ENCODE data around the gene C10orf67.
A peak's percentile ranks its signal among the peaks of the same experiment; 100 is the strongest.
"Not testable (repeated sequence)": the region's sequence is repeated elsewhere in the genome, so short reads cannot be mapped to it uniquely, and the experiment has no call there.

C10orf67 gene

DNA sequence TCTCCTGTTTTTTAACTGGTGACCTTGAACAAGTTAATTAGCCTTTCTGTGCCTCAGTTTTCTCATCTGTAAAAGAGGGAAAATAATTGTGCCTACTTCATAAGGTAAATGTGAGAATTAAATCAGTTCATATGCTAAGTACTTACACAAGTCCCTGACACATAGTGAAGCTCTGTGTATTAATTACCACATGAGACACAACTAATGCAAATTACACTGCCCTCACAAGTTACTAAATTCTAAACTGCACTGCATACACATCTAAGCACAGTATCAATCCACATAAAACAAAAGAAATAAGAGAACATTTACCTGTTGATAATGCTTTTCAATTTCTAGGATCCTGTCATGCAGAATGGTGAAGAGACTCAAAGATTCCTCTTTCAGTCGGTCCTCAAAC is 22.5 kb downstream of the C10orf67 start:
- DNase-seq: no peak

DNA sequence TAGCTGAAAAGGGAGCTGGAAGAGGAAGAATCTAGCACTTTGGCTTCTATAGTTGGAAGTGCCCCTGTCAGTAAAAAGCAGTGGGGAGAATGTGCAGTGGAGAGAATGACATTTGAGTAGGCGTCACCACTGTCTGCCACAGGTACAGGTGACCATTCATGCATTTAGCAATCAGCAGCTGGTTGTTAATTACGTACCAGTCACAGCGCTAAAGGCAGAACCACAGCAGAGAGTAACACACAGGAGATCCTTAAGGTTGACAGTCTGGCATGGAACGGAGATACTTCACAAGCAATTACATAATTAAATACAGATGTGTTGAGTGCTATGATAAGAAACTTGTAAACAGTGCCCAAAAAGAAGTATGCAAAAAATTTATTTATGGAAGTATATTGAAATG is 24.8 kb downstream of the C10orf67 start:
- no peak for DNase-seq

DNA sequence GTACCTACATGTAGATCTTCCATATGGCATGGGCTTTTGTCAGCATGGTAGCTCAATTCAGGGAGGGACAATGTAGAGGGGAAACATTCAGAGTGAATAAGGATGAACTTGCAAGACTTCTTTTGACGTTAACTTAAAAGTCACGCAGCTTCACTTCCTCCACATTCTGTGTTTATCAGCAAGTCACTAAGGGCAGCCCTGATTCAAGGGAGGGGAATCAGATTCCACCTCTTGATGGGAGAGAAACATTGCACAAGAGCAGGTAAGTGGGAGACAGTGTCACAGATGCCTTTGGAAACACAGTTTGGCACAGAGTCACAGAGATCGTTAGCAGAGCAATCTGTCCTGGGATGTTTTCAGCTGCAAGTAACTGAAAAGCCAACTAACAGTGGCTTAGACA is 26.2 kb downstream of the C10orf67 start:
- no peak for DNase-seq

DNA sequence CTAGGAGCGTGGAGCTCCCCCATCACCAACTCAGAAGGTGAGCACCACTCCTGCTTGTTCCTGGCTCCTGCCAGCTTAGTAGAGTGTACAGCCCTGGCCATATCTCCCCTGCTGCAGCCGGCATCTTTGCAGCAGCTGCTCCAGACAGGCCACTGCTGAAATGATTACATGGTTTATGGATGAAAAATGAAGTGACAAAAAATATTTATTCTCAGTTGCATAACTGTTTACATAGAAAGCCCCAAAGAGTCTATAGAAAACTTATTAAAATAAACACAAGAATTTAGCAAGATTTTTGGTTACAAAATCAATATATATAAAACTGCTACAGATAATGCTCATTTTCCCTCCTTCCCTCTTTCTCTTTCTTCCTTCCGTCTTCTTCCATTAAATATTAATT is 27.2 kb downstream of the C10orf67 start:
- DNase-seq: no peak

DNA sequence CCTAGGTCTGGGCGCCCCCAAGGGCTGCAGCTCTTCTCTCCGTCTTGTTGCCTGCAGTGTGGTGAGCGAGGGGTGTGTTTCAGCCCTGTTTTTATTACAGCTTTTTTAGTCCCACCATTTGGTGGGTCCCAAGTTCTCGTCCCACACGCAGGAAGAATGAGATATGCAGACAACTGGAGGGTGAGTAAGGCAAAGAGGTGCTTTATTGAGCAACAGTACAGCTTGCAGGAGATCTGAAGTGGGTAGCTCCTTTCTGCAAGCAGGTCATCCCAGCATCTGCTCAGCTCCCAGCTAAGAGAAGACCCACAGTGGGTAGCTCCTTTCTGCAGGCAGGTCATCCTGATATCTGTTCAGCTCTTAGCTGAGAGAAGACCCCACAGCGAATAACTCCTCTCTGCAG is 28.2 kb downstream of the C10orf67 start:
- no peak for DNase-seq

DNA sequence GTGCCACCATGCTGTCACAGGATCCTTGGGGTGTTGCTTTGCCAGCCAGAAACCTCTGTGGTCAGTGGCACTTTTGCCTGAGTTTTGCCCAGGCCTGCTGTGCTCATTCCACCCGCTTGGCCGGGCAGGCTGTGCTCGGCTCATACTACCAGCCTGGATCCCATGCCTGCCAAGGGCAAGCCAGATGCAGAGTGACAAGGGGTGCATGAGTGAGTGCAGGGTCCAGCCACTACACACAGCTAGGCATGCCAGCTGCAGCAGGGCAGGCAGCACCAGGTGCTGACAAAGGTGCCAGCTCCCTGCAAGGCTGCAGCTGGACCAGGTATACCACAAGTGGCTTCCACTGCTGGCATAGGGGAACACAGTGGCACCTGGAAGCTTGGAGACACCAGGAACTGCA is 28.6 kb downstream of the C10orf67 start:
- DNase-seq: no peak

DNA sequence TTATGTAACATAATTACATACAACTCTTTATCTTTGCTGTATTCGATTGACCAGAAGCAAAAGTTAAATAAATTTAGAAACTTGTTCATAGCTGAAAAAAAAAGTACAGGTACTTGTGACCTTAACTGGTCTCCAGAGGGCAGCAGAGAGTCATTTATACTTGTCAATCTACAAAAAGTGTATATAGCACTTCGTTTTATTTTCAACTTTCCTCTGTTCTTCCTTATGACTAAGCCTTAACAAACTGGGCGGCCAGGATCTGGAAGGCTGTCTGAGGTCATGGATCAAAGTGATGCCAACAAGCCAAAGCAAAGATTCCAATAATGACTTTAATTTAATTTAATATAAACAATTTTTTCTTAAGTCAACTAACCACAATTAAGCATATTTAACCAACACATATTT is 29.8 kb downstream of the C10orf67 start:
- DNase-seq: peak; percentile 82

DNA sequence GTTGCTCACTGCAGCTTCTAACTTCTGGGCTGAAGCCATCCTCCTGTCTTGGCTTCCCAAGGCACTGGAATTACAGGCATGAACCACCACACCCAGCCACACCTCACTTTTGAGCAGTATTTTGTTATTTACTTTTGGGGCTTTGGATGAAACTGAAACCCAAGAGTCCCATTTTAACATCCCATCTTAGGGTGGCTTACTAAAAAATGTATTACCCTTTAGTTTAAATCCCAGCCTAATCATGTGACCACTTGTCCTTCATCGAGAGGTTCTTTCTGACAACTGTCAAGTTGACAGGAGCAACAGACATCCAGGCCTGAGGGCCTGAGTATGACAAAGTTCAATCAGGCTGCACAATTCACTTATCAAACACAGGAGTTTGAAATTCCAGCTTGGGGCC is 33.6 kb downstream of the C10orf67 start:
- DNase-seq: no peak

DNA sequence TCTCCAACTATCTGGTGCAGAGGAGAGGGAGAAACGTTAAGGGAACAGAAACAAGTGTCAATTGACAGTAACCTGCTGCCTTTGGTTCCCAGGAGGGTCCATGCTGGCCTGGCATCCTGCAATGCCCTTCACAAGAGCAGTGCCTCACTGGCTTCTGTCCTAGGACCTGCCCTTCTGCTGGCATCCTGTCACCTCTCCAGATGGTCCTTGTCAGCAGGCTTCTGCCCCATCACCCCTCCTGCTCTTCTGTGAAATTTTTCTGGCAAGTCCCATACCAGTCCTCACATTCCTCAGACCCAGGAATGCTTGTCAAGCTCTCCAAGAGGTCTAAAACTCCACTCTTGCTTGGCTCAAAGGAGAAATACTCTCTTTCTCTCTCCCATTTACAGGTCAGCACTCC is 34.2 kb downstream of the C10orf67 start:
- peak; percentile 55 for DNase-seq

DNA sequence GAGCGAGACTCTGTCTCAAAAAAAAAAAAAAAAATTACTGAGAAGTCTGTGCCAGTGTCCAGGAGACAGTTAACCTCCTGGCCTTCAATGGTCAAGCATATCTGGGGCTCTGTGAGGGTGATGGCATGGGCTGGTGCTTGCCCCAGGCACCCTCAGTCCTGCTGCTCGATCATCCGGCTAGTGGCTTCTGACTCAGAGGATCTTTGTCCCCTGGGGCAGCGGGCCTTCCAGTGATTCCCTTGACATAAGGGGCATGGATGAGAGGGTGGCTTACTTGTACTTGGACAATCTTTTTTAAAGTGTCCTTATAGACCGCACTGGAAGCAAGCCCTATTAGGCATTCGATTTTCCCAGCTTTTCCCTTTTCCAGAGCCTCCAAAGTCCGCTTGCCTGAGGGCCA is 44.6 kb downstream of the C10orf67 start:
- DNase-seq: not testable (repeated sequence)

DNA sequence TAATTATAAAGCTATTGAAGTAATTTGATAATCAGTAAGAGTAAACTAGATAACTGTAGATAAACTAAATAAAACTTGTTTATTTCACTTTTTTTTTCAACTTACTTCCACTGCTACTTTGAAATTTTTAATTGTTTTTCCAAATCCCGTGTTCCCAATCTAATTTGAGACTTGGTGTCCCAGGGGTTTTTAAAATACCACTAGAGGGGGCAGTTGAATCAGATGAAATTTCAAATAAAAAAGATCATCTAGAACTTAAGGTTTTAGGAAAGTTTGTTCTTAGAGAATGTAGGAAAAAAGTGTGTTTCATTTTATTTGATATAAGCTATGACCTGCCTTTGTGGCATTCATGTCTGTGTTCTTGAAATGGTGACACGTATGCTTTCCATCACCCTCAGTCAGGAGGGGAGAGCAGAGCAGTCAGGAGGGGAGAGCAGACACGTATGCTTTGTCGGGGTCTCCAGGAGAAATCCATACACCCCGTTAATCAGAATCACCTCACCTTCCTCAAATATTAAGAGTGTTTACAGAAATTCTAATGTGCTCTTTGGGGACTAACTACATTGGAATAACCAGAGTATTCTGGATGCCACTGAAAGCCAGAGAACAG is 49.9 kb downstream of the C10orf67 start:
- DNase-seq: peak; percentile 12

DNA sequence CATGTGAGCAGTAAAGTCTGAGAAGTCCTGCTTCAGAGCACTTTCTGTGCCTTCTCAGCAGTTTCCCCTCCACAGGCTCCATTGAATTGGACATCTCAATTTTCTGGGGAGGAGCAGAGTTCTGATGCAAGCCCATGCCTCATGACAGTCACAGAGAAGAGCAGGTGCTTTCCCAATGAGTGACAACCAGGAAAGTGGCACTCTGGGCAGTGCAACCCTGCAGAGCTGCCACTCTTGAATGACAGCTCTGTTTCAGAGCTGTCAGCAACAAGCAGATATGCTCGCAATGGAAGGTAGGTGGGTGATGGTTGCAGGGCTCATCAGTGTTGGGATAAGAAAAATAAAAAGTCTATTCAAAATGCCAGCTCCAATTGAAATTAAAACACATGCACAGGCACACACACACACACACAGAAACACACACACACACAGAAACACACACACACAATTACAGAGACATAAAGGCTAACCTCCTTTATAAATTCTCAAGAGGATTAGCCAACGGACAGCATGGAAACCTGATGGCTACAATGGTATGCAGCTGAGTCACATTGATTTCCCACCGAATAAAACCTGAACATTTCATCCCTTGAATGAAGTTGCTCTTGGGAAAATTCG is 50.5 kb downstream of the C10orf67 start:
- DNase-seq: peak; percentile 3

DNA sequence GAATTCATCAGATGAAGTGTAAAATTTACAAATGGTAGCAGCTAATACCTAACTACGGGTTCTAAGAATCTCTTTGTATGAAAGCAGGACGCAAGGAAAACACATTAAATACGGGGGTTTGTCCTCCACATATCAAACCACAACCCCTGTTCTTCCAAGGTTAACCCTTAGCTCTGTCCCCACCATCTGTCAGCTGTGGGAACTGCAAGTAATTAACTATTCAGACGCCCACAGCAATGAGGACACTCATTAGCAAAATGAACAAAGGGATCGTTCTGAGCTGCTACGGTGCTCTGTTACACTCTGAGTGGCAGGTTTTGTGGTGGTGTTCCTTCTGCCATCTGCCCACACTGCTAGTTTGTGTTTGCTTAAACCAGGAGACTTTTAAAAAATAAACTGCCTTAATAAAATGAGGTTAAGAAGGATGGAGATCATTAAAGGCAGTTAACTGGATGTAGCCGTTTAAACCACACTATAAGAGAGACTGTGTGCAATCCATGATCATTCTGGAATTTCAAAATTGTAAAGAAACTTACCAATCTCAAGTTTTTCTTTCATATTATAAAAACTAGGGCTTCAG is 51.4 kb downstream of the C10orf67 start:
- peak; percentile 23 for DNase-seq

DNA sequence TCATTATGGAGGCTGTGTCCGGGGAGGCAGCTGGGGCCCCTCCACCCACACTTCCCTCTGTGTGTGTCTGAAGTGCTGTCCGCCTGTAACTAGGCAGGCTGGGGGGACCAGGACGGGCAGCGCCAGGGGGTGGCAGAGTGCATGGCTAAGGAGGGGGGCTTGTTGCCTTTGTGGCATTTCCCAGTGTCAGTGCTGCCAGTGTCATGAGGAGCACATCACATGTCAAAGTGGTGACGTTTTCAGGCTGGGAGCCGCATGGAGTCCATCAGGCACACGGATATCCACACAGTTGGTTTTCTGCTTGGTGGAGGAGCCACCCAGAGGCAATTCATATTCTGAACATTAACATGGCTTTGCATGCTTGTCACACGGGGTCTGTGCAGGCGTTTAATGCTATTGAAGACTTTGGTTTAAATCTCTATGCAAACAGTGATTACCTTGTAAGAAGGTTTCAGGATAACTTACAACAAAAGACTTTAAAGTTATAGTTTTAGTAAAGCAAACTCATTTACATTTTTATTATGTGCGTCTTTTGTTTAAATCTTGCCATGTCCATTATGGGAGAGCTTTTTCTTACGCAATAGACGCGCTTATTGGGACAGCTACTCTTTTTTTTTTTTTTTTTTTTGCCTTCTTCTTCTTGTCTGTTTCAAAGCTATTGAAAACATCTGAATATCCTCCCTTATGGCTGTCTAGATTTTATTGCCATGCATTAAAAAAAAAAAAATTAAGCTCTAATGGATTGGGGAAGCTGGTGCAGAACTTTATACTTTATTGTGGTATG is 52.9 kb downstream of the C10orf67 start:
- no peak for DNase-seq

DNA sequence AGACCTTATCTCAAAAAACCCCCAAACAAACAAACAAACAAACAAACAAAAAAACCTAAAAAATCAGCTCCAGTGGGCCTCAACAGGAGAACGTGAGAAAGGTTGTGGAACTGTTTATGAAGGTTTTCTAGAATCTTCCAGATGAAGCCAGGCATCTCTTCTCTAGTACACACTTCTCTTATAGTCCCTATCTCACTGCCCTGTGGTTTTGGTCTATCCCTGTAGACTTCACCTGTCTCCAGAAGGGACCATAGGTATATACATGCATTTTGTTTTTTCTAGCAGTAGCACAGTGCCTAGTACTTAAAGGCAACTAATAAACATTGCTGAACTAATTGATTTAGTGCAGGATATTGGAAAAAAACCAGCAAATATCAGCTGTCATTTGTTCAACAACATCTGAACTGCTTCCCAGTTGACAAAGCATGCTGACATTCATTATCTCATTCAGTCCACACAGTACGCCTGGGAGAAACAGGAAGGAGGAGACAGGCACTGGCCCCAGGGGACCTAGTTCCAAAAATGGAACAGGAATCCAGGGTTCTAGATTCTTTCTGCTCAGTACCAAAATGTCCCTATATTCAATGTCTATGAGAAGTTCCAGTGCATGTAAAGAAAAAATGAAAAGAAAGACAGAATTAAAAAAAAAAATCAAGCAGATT is 59.8 kb downstream of the C10orf67 start:
- no peak for DNase-seq

DNA sequence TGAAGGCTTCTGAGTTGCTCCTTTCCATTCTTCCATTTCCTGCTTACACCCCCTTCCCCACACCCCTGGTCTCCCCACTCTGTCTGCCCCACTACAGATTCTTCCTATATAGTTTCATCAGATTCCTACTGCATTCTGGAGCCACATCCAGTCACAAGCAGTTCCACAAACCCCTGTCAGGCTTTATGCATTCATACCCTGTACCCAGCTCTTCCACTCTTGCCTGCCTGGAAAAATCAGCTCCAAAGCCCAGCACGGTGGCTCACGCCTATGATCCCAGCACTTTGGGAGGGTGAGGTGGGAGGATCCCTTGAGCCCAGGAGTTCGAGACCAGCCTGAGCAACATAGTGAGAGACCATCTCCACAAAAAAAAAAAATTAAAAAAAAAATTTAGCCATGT is 60.4 kb downstream of the C10orf67 start:
- no peak for DNase-seq

DNA sequence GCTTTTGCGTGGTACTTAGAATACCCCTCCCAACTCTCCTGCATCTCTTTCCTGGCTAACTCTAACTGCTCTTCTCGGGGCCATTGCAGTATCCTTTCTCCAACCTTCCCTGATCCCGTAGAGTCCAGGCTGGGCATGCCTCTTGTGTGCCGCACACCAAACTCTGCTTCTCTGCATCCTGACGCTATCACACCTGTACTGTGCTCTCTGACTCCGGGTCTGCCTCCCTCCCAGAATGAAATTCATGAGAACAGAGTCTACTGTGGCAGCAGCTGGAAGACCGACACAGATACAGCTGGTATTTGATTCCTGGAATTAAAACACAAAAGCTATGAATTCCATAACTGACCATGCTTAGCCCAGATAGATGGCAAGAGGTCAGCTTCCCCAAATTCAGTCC is 60.9 kb downstream of the C10orf67 start:
- DNase-seq: no peak

DNA sequence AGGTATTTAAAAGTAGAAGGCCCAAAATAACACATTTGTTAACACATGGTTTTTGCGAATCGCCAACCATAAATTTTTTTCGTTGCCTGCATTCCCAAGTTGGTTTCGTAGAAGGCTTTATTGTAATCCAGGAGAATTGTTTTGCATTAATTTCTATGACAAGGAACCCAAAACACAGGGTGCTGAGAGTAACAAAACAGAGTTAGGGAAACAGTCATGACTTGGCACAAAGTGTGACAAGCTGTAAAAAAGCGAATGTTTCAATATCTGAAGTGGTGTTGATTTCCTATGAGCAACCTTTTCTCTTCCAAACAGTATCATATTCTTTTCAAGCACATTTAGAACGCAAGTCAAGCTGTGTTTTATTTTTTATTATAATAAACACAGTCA is 63.6 kb downstream of the C10orf67 start:
- no peak for DNase-seq

DNA sequence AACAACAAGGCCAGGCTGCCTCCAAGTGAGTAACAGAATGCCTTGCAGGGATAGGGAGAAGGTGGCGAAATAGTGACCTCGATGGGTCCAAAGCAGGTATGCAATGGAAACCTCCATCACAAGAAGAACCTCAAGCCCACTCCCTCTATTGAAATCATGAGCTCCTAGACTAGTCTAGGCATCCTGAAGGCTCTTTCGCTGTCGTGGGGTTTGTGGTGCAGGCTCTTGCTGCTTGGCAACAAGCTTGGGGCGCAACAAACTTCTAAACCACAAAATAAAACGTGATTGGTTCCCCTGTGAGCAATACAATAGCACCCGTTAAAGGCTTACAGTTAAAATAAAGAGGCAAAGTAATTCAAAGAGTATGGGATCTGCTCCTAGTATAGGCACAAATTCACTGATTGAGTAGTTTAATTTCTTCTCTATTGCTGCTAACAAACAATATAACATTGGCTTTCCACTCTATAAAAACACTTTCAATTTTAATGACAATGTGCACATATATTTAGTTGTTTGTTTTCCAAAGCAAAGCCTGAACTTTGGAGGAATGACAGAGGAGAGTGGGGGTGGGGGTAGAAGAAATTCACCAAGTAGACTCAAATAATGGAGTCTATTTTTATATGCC is 64.1 kb downstream of the C10orf67 start:
- DNase-seq: no peak

DNA sequence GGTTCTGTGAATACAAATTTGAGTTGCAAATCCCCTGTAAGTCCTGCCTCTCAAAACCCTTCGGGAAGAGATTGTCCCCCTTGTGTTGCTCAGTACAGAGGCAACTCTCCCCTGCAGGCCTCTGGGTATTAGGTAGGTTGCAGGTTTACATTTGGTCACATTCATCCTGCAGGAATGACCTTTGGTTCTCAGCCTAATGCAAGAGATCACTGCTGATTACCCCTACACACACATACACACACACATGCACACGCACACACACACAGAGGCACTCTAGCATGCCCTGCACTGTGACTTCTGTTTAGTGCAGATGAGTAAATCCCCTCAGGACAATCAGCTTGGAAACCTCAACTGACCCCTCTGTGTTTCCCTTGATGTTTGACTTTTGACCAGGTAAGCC is 69.2 kb downstream of the C10orf67 start:
- DNase-seq: no peak

DNA sequence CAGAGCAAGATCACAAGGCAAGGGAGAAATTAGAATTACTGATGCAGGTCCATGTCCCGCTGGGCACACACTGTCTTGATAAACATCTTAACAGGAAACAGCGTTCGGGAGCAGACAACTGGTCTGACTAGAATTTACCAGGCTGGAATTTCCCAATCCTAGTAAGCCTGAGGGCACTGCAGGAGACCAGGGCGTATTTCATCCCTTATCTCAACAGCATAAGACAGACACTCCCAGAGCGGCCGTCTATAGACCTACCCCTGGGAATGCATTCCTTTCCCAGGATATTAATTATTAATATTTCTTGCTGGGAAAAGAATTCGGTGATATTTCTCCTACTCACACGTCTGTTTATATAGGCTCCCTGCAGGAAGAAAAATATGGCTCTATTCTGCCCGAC is 70.4 kb downstream of the C10orf67 start:
- not testable (repeated sequence) for DNase-seq

DNA sequence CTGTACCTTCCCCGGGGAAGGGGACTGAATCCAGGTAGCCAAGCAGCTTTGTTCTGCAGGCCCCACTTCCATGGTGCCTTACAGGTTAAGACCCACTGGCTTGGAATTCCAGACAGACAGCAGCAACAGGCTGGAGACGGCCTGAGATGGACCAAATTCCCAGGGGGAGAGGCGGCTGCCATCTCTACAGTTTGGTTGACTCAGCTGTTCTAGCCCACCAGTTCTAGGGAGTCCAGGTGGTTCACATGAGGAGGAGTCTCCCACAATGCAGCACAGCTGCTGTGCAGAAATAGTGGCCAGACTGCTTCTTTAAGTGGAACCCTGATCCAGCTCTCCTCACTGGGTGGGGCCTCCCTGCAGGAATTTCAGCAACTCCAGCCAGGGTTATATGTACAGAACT is 74.1 kb downstream of the C10orf67 start:
- no peak for DNase-seq

Measured in fibroblast of upper back skin (primary cell).